ENCODE results near the gene OR10H5. TPM values are rescaled to one million over a fixed set of nuclear protein-coding genes. Genes with fewer than 3 reads are reported as not detected.
"Not testable (repeated sequence)": the region's sequence is repeated elsewhere in the genome, so short reads cannot be mapped to it uniquely, and the experiment has no call there.

The OR10H5 gene
- total RNA-seq, 2 donors from 2014 or later: not detected

- DNase-seq (ENCODE audit: low spot score): no peak
- no peaks in the 10 kb centered on the region for H3K27me3 ChIP-seq
- no peaks in the 10 kb centered on the region for H3K4me1 ChIP-seq
- no peak within 1 kb of the TSS for H3K4me3 ChIP-seq
- no peak within 1 kb of the TSS for H3K27ac ChIP-seq
- no peak for TF ChIP-seq CTCF (IDR thresholded peaks at IDR 0.05)
- no peaks in the 10 kb centered on the region for H3K9me3 ChIP-seq
- H3K36me3 ChIP-seq: no peaks in the 10 kb centered on the region
Observed at GRCh38 chr19:15815306-15815705, 27.8 kb downstream of the OR10H5 start, which contains the start of gene OR10H1. OR10H1 (minus strand) TSS chr19:15815664; CDS start chr19:15808037, 7,627 bp downstream.

GRCh38 chr19:15820646-15821045 is 33.2 kb downstream of the OR10H5 start:
- DNase-seq (ENCODE audit: low spot score): no peak
- Histone ChIP-seq H3K4me3 (no peak overlapping the region), H3K27ac (no peak overlapping the region), H3K9me3 (no peaks in the 10 kb centered on the region), H3K4me1 (no peaks in the 10 kb centered on the region), H3K36me3 (no peaks in the 10 kb centered on the region), H3K27me3 (no peaks in the 10 kb centered on the region)
- TF ChIP-seq CTCF (IDR thresholded peaks at IDR 0.05): no peak

- Histone ChIP-seq H3K27me3 (no peaks in the 10 kb centered on the region), H3K36me3 (no peaks in the 10 kb centered on the region), H3K4me1 (no peaks in the 10 kb centered on the region), H3K4me3 (no peak overlapping the region), H3K9me3 (no peaks in the 10 kb centered on the region), H3K27ac (no peak overlapping the region)
- TF ChIP-seq CTCF (IDR thresholded peaks at IDR 0.05): no peak
- no peak for DNase-seq (ENCODE audit: low spot score)
Observed at GRCh38 chr19:15825753-15826152, 38.3 kb downstream of the OR10H5 start.

GRCh38 chr19:15828121-15828610 is 40.7 kb downstream of the OR10H5 start:
- Histone ChIP-seq H3K4me1 (no peaks in the 10 kb centered on the region), H3K27me3 (no peaks in the 10 kb centered on the region), H3K4me3 (no peak overlapping the region), H3K27ac (no peak overlapping the region), H3K36me3 (no peaks in the 10 kb centered on the region), H3K9me3 (no peaks in the 10 kb centered on the region)
- DNase-seq (ENCODE audit: low spot score): no peak
- TF ChIP-seq CTCF (IDR thresholded peaks at IDR 0.05): no peak

GRCh38 chr19:15828611-15829305 is 41.3 kb downstream of the OR10H5 start:
- H3K27me3 ChIP-seq; H3K4me3 ChIP-seq; DNase-seq (ENCODE audit: low spot score); H3K36me3 ChIP-seq; H3K4me1 ChIP-seq; H3K9me3 ChIP-seq; H3K27ac ChIP-seq: not testable (repeated sequence)

- no peak for DNase-seq (ENCODE audit: low spot score)
- Histone ChIP-seq H3K36me3 (no peaks in the 10 kb centered on the region), H3K4me3 (no peak overlapping the region), H3K9me3 (no peaks in the 10 kb centered on the region), H3K27me3 (no peaks in the 10 kb centered on the region), H3K27ac (no peak overlapping the region), H3K4me1 (no peaks in the 10 kb centered on the region)
- TF ChIP-seq CTCF (IDR thresholded peaks at IDR 0.05): no peak
Observed at GRCh38 chr19:15829306-15829698, 41.8 kb downstream of the OR10H5 start.

Data from right atrium auricular region (tissue), 2 donors.